CD4-positive, alpha-beta T cell treated with Interleukin-10 for 1 hour (primary cell): ENCODE data around the gene RBMS1.
"Not testable (repeated sequence)": the region's sequence is repeated elsewhere in the genome, so short reads cannot be mapped to it uniquely, and the experiment has no call there.

Experiments
- DNase-seq: peaks from one replicate; pipeline ENCODE4 v3.0.0-alpha.2; 2020

The RBMS1 gene

DNA sequence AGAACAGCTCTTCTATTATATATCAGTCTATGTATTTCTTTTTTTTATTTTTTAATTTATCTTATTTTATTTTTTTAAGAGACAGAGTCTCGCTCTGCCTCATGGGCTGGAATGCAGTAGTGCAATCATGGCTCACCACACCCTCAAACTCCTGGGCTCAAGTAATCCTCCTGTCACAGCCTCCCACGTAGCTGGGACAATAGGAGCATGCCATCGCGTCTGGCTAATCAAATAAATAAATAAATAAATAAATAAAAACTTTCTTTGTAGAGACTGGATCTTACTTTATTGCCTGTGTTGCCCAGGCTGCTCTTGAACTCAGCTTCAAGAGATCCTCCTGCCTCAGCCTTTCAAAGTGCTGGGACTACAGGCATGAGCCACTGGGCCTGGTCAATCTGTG, 117.0 kb downstream of the RBMS1 start:
- DNase-seq, result no peak

DNA sequence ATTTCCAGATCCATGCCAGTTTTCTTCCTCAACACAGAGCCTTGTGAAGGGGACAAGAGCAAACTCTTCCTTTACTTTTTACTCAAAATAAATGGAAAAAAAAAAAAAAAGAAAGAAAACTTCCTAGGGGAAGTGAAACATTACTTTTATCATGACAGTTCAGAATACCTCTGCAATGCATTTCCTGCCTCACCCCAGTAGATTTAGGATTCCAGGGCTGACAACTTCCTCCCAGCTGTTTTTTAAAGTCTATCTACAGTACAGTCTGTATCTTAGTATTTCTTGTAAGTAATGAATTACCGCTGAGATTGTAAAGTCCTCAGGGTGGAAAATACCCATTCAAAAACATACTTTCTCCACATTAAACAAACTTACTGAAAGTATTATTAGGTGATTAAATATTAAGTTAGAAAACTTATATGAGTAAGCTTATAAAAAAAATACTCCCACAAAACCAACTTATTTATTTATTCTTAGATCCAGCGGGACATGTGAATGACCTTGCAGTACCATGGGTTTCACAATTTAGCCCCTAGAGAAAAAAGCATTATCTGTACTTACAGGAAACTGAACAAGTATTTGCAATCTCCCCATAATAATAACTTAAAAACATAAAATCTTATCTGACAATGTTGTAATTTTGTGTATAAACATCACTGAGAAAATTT, 117.7 kb downstream of the RBMS1 start:
- peak; percentile 27 for DNase-seq

DNA sequence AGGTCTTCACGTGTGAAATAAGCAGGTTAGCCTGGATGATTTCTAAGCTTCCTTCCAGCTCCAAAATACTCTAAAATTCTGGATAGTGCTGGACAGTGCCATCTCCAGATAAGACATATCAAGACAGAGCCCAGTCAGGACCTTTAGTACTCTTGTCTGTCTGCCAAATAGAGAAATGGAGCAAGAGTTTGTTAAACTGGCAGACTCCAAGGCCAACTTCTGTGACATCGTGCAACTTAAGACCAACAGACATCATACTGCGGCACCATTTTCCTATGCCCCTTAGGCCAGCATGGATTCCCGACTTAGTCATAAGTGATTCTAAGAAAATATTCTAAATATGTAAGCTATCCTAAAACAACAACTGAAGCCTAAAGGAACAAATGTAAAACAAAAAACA, 118.6 kb downstream of the RBMS1 start:
- no peak for DNase-seq

GRCh38 chr2:160373666-160374065, 119.9 kb downstream of the RBMS1 start:
- DNase-seq, result no peak

GRCh38 chr2:160373263-160373662, 120.3 kb downstream of the RBMS1 start:
- no peak for DNase-seq

DNA sequence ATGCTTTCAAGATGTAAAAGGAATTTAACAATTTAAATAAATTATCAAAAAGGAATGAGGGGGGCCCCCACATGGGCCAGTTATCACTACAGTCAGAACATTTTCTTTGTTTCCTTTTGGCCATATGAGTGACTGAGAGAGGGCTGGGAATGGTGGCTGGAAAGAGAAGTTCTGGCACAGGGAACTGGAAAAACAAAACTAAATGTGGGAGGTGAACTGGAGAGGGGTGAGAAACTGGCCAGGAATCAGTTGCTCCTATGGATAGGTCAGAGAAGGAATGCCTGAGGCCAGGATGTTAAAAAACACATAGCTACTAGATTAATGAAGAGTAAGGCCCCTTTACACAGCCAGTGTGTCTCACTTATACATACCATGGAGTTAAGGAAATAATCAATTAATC, 121.0 kb downstream of the RBMS1 start:
- no peak for DNase-seq

GRCh38 chr2:160372010-160372356, 121.6 kb downstream of the RBMS1 start:
- DNase-seq, result no peak

DNA sequence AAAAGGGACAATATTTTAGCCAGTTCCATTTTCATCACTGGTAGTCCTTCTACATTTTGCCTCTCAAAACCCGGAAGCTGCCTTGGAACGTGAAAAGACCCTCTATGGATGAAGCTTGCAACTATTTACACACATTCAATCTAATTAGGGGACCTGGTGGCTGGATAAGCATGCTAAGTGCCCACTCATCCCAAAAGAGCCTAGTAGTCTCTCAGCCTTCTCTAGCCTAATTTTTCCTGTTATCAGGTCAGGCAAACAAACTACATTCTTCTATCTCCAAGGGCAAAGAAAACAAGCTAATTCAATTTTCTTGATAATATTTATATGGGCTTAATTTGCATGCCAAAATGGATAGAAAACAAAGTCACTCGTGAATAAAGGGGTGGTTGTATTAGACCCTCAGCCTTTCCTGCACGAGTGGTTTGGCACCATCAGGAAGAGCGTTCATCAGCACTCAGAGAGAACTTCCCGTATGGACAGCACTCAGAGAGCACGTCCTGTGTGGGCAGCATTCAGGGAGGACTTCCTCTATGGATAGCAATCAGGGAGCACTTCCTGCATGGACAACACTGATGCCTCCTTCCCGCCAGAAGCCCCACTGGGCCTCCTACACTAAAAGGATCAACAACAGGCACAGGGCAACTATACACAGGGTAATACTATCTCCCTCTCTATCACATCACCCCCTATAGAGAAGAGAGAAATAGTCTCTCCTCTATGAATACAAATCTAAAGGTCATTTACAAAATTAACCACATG, 122.2 kb downstream of the RBMS1 start:
- no peak for DNase-seq

DNA sequence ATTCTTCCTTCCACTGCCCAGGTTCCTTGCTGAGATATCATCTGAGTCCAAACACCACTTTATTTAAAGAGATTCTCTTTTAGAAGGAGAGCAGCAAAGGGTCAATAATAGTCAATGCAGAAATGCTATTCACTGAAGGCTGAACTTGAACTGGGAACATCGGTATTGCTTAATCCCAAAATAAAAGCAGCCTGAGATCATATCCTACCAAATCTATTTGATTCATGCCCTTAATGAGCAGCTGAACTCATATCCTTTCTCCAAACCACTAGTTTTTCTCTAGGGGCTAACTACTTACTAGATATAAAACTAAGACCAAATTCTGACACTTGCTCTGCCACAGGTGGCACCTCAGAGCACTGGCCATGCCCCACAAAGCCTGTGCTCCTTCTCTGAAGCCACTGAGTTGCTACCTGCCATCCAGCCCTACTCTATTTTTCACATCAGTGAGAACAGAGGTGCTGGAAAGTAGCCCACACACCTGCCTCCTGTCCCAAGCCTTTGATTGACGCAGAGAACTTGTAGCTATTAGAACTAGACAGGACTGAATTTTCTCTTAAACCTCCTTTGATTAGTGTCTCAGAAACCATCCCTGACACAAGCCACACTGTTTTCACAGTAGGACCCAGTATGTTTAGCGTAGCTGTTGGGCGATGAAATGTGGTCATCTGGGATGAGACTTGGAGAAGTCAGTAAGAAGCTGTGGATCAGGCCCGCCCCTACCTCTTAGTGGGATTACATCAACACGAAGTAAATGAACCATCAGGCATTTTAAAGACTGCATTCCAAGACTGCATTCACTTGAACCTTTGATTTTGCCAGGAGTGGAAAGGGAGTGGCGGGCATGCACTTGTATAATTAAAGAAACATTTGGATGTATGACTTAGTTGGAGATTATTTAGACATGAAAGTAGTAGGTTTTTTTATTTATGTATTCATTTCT, 124.3 kb downstream of the RBMS1 start:
- DNase-seq, result no peak

DNA sequence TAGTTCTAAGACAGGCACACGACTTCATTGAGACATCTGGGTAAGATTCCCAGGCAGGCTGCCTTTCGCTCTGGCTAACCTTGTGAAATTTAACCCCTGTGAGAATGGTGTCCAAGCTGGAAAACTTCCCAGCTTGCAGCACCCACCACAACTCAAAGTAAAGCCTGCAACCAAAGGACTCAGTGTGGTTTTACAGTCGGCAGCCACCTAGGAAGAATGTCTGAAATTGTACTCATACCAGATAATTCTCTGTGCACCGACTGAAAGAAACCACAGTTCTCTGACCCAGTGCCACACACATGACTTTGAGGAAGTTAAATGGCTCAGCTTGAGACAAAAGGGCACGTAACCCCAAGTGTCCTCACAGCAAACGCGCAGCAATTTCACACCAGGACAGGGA, 125.7 kb downstream of the RBMS1 start:
- no peak for DNase-seq

DNA sequence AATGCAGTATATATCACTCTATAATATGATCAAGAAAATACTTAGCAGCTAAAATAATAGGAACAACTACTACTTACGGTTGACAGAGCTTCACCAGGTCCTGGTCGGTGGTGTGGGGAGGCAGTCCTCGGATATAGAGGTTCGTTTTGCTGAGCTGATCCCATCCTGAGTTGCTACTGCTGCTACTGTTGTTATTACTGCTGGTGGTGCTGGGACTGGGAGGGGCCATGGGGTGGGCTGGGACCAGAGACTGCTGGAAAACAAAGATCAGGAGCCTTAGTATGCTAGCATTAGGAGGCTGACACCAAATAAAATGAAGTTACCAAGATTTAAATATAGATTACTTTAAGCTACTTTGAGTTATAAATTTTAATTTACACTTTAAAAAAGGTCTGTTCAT, 126.5 kb downstream of the RBMS1 start:
- not testable (repeated sequence) for DNase-seq

- DNase-seq, result no peak
These were observed 127.1 kb downstream of the RBMS1 start for GRCh38 chr2:160366474-160366873.

- no peak for DNase-seq
These were observed 127.8 kb downstream of the RBMS1 start for GRCh38 chr2:160365716-160366367.

DNA sequence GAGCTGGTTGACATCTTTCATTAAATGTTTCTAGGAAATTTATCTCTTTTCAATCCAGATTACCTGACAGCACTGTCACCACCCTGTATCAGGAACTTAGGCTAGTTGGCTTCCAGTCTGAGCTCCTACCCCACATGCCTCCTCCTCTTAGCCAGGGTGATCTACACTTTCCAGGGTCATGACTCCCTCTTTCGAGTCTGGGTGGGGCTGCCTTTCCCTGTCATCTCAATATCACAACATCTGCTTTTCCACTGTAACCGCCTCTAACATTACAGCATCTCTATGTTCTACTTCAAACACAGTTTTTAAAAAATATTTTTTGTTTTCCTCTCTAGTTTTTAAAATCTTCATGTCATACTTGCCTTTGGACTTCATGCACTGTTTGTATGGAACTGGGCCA, 129.2 kb downstream of the RBMS1 start:
- no peak for DNase-seq

- no peak for DNase-seq
These were observed 129.6 kb downstream of the RBMS1 start for GRCh38 chr2:160363961-160364360.

DNA sequence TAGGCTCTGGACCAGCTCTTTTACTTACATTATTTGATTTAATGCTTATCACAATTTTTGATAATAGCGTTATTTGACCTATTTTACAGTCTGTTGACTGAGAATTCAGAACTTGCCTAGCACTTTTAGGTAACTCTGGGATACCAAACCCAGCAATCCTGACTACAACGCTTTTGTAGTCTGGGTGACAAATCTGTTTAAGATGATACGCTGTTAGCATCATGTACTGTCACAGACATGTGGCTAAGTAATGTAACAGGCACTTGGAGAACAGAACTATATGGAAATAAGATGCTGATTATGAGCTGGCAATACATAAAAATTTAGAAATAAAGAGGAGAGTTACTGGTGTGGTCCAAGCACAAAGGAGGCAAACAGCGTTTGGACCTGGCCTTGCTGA, 130.6 kb downstream of the RBMS1 start:
- no peak for DNase-seq

DNA sequence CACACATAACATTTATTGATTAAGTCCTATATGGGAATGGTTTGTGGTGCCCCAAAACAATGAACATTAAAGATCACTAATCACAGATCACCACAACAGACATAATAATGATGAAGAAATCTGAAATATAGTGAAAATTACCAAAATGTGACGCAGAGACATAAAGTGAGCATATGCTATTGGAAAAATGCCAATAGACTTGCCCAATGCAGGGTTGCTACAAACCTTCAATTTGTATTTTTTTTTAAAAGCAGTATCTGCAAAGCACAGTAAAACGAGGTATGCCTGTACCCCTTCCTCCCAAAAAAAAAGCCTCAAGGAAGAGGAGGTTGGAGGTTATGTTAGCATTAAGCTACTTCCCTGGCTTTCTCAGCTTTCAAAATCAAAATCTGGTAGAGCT, 131.1 kb downstream of the RBMS1 start:
- DNase-seq, result no peak

DNA sequence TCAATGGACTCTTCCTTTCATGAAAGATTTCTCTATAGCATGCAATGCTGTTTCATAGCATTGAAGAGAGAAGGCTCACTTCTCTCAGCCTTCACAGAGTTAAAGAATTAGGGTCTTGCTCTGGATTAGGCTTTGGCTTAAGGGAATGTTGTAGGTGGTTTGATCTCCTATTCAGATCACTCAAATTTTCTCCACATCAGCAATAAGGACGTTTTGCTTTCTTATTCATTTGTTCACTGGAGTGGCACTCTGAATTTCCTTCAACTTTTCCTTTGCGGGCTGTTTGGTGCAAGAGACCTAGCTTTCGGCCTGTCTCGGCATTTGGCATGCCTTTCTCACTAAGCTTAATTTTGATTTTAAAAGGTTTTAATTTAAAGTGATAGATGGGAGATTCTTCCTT, 131.6 kb downstream of the RBMS1 start:
- no peak for DNase-seq

DNA sequence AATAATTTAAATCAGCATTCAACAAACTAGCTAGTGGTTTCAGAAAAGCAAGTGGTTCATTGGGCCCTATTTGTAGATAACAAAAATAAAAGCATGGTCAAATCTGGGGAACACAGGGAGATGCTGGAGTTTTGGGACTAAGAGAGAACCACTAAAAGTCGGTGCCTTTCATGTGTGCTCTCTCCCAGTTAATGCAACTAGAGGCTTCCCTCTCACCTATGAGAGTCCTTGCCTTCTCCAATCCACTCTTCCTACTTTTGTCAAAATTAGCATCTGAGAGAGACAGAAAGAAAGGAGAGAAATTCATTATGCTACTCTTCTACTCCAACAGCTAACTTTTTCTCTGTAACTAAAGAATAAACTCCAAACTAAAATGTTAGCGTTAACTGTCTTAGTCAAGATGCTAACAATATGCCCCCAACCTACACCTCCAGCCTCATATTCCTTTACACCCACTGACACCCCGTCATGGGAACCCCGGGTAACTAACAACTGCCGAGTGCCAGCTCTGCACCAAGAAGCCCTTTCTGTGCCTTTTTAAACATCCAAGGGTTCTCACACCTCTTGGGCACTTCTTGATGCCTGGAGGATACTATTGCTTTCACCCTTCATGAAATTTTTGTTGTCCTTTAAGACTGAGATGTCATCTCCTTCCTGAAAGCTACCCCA, 133.4 kb downstream of the RBMS1 start:
- DNase-seq, result no peak

- no peak for DNase-seq
These were observed 135.6 kb downstream of the RBMS1 start for GRCh38 chr2:160358046-160358445.

- no peak for DNase-seq
These were observed 137.1 kb downstream of the RBMS1 start for GRCh38 chr2:160356485-160356884.

GRCh38 chr2:160355080-160355479, 138.5 kb downstream of the RBMS1 start:
- no peak for DNase-seq

- DNase-seq, result no peak
These were observed 138.9 kb downstream of the RBMS1 start for GRCh38 chr2:160354677-160355076.
